ENCODE data around the gene SSR4.

GRCh38 chrX:153766871-153767673 lies 27.4 kb upstream of the SSR4 start:
- TF ChIP-seq YY1 (IDR thresholded peaks at IDR 0.05; ENCODE audit: insufficient read depth, insufficient read length), result no peak
- TF ChIP-seq ZNF274 (IDR thresholded peaks at IDR 0.05; ENCODE audit: low read depth, low read length), result no peak
